Fibroblast of pulmonary artery (primary cell): ENCODE results near the gene SHB.

Experiments used
- DNase-seq: peaks from one replicate; pipeline ENCODE4 v3.0.0-alpha.2; 2010; ENCODE audit warnings: low read depth
- H3K4me3 ChIP-seq: replicated peaks from 2 replicates; pipeline ENCODE4 v1.5.1; 2011; ENCODE audit warnings: low read depth, mild to moderate bottlenecking, control low read depth, low read length, moderate library complexity
- TF ChIP-seq, protein P1 (sequence below): IDR thresholded peaks from 2 replicates; pipeline ENCODE4 v1.5.1; 2011; ENCODE audit warnings: mild to moderate bottlenecking, control low read depth, low read length, inconsistent platforms; ENCODE audit errors: missing control alignments

Gene SHB

DNA sequence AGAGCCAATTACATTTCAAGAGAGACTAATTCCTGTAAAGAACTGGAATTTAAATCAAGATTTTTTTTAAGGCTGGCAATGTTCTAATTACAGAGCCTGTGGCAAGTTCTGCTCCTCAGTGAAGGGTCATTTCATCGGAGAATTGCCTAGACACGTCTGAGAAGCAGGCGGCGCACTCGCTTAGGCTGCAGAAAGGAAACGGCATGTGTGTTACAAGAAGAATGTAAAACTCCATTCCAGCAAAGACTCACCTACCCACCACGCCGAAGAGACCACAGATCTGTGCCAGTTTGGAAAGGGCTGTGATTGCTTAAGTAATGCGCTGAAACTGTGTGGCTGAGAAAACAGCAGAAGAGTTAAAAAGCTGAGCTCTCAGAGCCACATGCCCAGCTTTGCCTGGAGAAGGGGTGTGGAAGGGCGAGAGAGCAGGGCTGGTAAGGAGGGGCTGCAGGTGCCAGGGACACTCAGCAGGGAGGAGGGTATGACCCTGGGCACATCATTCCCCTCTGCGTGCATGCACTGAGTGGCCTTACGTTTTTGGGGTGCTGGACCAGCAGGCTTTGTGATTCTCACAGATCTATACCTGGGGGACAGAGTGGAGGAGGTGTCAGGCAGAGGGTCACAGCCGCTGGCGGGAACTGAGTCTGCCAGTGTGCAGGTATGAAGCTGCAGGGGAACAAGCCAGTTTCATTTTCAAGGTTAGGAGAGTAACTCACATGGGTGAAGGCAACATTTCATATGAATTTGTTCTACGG is 147.3 kb downstream of the SHB start:
- TF ChIP-seq, protein P1, sequence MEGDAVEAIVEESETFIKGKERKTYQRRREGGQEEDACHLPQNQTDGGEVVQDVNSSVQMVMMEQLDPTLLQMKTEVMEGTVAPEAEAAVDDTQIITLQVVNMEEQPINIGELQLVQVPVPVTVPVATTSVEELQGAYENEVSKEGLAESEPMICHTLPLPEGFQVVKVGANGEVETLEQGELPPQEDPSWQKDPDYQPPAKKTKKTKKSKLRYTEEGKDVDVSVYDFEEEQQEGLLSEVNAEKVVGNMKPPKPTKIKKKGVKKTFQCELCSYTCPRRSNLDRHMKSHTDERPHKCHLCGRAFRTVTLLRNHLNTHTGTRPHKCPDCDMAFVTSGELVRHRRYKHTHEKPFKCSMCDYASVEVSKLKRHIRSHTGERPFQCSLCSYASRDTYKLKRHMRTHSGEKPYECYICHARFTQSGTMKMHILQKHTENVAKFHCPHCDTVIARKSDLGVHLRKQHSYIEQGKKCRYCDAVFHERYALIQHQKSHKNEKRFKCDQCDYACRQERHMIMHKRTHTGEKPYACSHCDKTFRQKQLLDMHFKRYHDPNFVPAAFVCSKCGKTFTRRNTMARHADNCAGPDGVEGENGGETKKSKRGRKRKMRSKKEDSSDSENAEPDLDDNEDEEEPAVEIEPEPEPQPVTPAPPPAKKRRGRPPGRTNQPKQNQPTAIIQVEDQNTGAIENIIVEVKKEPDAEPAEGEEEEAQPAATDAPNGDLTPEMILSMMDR: no peak
- no peak overlapping the region for H3K4me3 ChIP-seq
- no peak for DNase-seq

- no peak overlapping the region for H3K4me3 ChIP-seq
- TF ChIP-seq, protein P1: no peak
These were observed 147.9 kb downstream of the SHB start for GRCh38 chr9:37921168-37921510.

DNA sequence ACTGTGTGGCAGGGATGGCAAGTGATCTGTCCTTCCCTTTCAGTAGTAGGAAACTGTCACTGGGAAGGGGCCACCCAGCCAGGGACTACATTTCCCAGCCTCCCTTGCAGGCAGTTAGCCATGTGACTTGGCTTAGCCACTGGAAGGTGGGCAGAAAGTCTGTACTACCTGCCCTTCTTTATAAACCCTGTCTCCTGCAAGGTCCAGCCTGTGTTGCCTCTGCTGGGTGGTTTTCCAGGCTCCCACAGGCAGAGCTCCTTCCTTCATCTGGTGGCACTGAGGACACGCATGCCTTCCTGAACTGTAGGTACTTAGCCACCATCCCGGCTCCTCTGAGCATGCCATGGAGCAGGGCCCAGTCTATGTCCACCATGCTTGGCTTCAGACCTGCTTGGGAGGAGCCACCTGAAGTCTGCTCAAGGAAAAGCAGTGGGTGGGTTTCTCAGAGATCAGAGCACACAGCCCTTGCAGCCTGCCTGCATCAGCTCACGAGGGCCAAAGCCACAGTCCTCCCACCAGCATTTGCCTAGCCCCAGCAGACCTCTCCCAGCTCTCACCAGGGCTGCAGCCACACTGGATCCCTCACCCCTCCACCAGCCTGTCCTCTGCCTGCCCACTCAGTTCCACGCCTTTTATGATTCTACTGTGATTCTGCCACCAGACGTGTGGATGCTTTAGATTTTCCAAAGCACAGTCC is 148.4 kb downstream of the SHB start:
- DNase-seq: no peak
- TF ChIP-seq, protein P1: no peak

More at GRCh38 chr9:37921168-37921510, 147.9 kb downstream of the SHB start:
- DNase-seq: no peak

GRCh38 chr9:37919956-37920335 is 149.1 kb downstream of the SHB start:
- no peak for DNase-seq
- TF ChIP-seq, protein P1: no peak
- H3K4me3 ChIP-seq: no peak overlapping the region

More for the DNA sequence above, 148.4 kb downstream of the SHB start:
- no peak overlapping the region for H3K4me3 ChIP-seq

DNA sequence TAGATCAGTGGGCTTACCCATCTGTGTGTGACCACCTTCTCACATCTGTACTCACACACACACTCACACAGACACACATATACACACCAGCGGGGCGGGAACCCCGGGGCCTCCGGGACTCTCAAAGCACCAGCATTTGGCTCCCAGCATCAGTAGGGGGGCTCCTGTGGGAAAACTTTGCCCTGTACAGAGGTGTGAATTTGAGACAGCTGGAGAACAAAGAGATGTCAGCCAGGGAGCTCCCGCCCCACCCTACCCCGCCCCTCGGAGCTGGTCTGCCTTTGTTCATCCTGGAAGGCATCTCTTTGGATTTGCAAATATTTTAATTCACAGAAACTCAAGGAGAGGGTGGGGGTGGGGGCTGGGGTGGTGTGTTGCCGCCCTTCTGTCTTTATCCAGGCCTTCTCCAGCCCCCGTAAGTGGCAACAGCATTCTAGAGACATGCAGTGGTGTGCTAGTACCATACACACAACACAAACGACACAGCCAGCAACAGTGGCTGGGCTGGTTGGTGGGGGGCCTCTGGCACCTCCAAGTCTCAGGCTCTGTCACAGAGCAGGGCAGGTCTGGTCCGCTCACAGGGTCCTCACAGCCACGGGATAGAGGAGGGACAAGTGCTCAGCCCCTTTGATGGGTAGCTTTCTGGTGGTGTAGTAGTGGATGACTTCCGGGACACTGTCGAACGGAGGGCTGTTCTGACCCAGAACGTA is 149.6 kb downstream of the SHB start:
- DNase-seq: no peak
- TF ChIP-seq, protein P1: no peak
- H3K4me3 ChIP-seq: no peak overlapping the region

- TF ChIP-seq, protein P1: no peak
- no peak overlapping the region for H3K4me3 ChIP-seq
- no peak for DNase-seq
These were observed 150.3 kb downstream of the SHB start for GRCh38 chr9:37918665-37919170.
